T-helper 22 cell (primary cell): ENCODE data around the gene TBC1D24.
"Not testable (repeated sequence)": the region's sequence is repeated elsewhere in the genome, so short reads cannot be mapped to it uniquely, and the experiment has no call there.

ENCODE experiments used
- DNase-seq: peaks from one replicate; pipeline ENCODE4 v3.0.0-alpha.2; 2020; ENCODE audit warnings: low read depth

Gene TBC1D24

DNA sequence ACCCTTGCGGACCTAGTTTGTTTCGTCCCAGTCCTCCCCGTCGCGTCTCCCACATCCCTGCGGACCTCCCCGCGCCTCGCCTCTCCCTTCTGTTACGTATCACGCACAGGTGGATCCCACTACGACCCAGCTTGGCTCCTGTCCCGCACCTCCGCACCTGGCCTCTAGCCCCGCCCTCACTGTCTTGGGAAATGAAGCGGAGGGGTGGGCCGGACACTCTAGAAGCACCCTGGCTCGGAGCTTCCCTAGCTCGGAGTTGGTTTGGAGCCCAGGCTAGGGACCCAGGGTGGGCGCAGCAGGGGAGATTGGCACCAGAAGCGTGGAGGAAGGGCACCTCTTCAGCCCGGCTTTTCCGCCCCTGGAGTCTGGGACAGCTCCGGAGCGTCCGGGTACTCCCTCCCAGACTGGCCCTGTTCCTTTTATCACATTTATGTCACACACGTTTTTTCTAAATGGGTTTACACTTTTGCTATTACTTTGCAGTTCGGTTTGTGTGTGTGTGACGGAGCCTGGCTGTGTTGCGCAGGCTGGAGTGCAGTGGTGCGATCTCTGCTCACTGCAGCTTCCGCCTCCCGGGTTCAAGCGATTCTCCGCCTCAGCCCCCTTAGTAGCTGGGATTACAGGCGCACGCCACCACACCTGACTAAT lies 57.7 kb downstream of the TBC1D24 start:
- DNase-seq: peak; percentile 51

DNA sequence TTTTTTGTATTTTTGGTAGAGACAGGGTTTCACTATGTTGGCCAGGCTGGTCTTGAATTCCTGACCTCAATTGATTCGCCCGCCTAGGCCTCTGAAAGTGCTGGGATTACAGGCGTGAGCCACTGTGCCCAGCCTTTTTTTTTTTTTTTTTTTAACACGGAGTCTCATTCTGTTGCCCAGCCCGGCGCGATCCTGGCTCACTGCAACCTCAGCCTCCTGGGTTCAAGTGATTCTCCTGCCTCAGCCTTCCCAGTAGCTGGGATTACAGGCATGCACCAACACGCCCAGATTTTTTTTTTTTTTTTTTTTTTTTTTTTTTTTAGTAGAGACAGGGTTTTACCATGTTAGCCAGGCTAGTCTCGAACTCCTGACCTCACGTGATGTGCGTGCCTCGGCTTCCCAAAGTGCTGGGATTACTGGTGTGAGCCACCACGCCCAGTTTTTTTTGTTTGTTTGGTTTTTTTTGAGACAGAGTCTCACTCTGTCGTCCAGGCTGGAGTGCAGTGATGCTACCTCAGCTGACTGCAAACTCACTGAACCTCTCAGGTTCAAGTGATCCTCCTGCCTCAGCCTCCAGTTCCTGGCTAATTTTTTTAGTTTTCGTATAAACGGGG lies 58.3 kb downstream of the TBC1D24 start:
- DNase-seq: not testable (repeated sequence)

DNA sequence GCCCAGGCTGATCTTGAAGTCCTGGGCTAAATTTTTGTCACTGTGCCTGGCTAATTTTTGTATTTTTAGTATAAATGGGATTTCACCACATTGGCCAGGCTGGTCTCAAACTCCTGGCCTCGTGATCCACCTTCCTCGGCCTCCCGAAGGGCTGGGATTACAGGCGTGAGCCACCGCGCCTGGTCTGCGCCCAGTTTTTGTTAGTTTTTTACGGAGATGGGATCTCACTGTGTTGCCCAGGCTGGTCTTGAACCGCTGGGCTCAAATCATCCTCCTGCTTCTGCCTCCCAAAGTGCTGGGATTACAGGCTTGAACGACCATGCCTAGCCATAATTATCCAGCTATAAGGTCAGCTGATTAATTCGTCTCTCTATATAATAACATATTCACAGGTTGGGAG lies 59.0 kb downstream of the TBC1D24 start:
- DNase-seq: no peak

DNA sequence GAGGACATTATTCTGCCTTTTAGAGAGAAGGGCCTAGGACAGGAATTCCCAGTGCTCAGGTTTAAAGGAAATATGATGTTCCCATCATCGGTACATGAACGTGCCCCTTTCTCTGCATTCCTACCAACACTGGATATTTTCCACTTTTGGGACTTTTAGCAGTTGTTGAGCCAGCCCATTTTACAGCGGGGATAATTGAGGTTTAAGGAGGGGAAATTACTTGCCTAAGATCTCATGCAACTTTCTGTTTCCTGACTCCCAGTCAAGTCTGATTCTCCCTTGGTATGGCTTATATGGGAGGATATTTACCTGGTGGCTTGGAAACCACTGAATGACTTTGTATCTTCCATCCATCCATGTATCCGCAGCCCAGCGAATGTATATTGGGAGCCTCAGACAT lies 59.4 kb downstream of the TBC1D24 start:
- not testable (repeated sequence) for DNase-seq

DNA sequence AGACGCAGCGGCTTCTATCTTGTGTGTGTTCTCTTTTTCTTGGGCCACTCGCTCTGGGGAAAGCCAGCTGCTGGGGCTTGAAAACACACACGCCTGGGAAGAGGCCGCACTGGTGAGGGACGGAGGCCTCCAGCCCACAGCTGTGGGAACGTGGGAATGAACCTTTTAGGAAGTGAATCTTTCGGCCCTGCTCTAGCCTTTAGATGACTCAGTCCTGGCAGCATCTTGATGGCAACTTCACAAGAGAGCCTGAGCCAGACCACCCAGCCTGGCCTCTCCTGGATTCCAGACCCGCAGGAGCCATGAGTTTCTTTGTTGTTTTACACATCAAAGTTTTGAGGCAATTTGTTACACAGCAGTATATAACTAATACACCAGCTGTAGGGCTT lies 60.7 kb downstream of the TBC1D24 start:
- no peak for DNase-seq

DNA sequence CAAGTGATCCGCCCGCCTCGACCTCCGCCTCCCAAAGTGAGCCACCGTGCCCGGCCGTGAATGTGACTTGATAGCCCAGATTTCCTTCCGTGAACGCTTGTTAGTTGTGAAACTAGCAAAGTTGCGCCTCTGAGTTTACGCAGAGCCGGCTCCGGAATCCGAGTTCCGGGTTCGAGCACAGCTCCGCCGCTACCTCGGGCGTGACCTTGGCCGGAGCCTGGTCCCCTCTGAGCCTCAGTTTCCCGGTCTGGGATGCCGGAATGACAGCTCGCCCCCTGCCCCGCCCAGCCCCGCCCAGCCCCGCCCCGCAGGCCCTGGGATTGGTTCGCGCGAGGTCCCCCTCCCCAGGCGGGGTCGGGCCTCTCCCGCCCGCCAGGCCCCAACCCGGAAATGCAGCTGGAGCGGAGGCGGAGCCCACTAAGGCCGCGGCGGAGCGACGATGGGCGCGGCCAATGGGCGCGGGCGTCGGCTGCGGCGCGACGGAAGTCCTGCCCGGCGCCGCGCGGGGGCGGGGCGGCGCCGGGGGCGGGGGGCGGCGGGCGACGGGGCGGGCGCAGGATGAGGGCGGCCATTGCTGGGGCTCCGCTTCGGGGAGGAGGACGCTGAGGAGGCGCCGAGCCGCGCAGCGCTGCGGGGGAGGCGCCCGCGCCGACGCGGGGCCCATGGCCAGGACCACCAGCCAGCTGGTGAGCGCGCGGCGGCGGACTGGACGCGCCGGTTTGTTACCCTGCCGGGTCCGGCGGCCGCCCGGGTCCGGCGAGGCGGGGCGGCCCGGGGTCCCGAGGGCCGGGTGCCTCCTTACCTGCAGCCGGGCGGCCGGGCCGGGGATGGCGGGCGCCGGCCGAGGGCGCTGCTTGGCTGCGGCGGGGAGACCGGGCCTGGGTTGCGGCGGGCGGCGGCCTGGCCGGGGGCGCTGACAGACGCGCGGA lies 62.8 kb downstream of the TBC1D24 start, which contains the start of gene PDPK1:
Gene PDPK1, plus strand, starts transcription at position 571 of the 929 bp plus-strand sequence. Its CDS starts 92 bp downstream, at position 663.
- DNase-seq: peak; percentile 92

DNA sequence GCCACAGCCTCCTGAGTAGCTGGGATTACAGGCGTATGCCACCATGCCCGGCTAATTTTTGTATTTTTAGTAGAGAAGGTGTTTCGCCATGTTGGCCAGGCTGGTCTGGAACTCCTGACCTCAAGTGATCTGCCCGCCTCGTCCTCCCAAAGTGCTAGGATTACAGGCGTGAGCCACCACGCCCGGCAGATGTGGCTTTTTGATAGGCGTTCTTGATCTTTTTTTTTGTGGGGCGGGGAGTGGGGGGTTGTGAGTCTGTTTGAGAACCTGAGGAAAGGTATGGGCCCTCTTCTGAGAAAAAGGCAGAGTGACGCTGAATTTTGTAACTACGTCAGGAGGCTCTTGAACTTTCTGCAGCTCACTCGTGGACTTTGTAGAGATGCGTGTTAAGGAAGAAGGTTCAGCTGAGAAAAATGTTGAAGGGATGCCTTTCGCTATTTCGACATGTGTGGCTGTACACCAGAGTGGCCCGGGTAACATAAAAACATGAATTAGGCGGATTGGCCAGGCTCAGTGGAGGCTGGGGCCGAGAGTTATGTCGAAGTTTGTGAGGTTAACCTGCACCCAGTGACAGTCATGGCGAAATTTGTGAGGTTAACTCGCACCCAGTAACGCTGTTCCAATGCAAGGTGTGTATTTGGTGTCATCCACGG lies 64.4 kb downstream of the TBC1D24 start:
- not testable (repeated sequence) for DNase-seq

DNA sequence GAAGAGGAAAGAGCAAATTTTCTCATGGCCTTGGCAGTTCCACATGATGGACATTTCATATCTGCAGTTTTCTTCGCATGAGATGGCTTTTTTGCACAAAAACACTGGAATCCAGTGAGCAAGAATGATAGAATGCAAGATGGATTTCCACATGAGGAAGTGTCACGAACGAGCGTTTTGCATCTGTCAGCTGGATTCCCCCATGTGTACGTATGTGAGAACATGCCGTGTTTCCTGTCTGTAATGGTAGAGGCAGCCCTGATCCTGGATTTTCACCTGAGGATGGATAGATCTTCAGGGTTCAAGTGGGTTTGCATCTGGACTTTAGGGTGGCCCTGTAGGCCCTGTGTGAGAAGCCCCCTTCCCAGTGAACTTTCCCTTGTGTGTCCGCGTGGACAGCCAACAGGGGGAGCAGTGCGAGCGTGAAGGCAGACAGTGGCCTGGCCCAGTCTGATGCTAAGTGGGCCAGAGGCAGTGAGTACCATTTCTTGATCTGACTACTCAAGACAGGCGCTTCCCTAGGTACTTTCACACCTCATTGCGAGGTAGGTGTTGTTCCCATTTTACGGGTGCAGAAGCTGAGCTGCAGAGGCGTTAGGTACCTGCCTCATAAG lies 65.0 kb downstream of the TBC1D24 start:
- DNase-seq: not testable (repeated sequence)

DNA sequence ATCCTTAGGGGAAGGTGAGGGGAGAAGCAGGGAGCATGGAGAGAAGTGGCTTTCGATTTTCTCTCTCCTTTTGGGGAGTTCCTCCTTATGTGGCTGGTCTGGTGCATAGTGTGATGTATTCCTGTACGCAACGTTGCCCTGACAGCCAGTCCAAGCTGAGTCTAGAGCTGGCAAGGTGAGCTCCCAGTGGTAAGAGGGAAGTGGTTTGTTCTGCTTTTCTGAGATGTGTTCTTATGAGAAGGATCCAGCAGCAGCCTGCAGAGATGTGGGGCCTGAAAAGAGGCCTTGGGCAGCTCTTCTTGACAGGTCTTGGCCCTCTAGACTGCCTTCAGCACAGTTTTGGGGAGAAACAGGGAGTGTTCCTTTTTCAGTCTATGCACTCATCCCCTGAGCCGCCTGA lies 66.0 kb downstream of the TBC1D24 start:
- not testable (repeated sequence) for DNase-seq

DNA sequence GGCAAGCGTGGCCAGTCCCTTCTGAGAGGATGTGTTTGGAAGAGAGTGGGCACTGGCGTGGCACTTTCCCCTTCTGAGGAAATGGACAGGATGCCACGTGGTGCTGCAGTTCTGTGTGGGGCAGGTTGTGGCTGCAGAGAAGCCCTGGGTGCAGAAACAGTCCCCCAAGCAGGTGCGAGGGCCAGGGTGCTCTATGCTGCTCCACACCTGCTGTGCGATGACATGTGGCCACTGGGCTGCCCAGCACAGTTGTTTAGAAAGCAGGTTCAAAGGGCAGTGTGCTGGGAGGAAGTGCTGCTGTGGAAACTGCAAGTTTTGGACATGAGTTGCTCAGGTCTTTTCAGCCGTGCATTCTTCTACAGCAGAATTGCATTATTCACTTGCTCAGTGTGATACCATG lies 66.5 kb downstream of the TBC1D24 start:
- not testable (repeated sequence) for DNase-seq

DNA sequence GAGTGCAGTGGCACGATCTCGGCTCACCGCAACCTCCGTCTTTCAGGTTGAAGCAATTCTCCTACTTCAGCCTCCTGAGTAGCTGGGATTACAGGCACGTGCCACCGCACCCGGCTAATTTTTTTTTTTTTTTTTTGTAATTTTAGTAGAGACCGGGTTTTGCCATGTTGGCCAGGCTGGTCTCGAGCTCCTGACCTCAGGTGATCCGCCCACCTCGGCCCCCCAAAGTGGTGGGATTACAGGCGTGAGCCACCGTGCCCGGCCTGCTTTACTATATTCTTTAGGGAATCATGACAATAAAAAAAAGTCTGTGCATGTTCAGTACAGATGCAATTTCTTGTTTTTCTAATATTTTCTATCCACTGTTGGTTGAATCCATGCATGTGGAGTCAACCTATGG lies 68.8 kb downstream of the TBC1D24 start:
- DNase-seq: not testable (repeated sequence)

DNA sequence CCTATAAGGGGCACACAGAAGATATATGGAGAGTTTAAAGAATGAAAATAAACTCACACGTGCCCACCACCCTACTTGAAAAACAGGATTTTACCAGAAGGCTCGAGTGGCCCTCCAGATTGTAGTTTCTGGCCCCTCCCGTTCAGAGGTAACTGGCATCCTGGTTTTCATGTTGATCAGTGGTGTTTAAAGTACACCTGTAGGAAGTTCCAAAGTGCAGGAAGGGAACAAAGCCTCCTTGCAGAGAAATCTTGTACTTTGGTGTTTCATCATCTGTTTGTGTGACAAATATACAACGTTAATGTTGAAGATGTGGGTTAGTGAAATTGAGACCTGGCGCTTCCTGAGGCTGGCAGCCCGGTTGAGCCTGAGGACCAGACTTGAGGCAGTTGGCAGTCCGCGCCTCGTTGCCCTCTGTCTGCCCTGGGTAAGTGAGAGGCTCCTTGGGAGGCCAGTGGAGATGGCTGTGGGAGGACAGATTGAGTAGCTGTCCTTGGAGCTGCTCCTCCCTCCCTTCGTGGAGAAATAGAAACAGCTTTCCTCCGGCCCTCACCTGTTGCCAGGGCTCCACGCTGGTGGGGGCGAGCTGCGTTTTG lies 75.5 kb downstream of the TBC1D24 start:
- DNase-seq: not testable (repeated sequence)

DNA sequence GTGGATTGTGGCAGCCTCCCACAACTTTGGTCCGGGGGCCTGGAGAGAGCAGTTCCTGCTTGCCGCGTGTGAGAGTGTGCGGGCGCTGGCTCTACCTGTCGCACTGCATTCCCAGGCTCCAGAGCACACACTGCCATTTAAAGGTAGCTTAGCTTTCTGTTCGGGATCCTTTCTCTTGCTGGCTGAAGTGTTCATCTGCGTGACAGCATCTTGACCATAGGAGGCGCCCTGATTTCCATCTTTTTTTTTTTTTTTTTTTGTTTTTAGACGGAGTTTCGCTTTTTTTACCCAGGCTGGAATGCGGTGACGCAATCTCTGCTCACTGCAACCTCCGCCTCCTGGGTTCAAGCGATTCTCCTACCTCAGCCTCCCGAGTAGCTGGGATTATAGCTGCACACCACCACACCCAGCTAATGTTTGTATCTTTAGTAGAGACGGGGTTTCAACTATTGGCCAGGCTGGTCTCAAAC lies 76.5 kb downstream of the TBC1D24 start:
- not testable (repeated sequence) for DNase-seq

DNA sequence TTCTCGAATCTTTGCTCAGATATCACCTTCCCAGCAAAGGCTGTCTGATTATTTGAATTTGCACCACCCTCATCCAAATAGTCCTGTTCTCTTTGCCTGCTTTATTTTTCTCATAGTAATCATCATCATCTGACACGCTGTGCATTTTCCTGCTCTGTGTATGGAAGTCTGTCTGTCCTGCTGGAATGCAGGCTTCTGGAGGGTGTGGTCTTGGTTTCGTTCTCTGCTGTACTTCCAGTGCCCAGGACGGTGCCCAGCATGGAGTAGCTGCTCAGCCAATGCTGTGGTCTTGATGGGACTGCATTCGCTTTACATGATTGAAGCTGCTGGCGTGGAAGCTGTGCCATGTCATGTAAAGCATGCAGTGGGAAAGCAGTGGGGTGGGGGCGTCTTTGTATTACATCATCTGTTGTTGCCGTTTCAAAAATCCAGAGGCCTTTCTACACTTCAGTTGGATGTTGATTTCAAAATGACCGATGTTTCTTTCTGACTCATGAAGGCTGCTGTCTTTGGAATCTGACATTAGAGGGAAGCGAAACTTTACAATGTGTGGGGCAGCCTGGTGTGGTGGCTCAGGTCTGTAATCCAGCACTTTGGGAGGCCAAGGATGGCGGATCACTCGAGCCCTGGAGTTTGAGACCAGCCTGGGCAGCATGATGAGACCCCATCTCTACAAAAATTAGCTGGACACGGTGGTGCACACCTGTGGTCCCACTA lies 79.9 kb downstream of the TBC1D24 start:
- DNase-seq: not testable (repeated sequence)
